Measurements from ENCODE around the gene SLC16A10.
"Not testable (repeated sequence)": the region's sequence is repeated elsewhere in the genome, so short reads cannot be mapped to it uniquely, and the experiment has no call there.

SLC16A10 gene

GRCh38 chr6:111250791-111251354 lies 163.6 kb downstream of the SLC16A10 start:
- FAIRE-seq: peak; percentile 5
- TF ChIP-seq TAF1 (IDR thresholded peaks at IDR 0.05; ENCODE audit: low read depth, low read length): no peak
- peak; percentile 88 for TF ChIP-seq SPI1 (IDR thresholded peaks at IDR 0.05; ENCODE audit: low read depth, low read length)
- TF ChIP-seq POLR2A (IDR thresholded peaks at IDR 0.05; ENCODE audit: low read depth, low read length): no peak
- DNase-seq (ENCODE audit: insufficient read length, low spot score): no peak

DNA sequence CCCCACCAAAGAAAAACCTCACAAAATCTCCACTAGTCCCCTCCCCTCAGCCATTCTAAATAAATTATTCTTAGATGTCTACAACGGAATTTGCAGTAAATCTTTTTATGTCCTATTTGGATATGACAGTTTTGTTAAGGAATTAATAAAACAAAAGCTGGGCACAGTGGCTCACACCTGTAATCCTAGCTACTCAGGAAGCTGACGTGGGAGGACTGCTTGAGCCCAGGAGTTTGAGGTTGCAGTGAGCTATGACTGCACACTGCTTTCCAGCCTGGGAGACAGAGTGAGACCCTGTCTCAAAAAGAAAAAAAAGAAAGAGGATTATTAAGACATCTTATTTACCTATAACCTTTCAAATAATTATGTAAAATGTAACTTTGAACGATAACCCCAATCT lies 165.4 kb downstream of the SLC16A10 start:
- no peak for FAIRE-seq

GRCh38 chr6:111254004-111254778 lies 166.9 kb downstream of the SLC16A10 start:
- FAIRE-seq: no peak
- DNase-seq (ENCODE audit: insufficient read length, low spot score): no peak
- TF ChIP-seq PAX5 (IDR thresholded peaks at IDR 0.05; ENCODE audit: insufficient read depth, low read length, severe bottlenecking) (no peak), SPI1 (IDR thresholded peaks at IDR 0.05; ENCODE audit: low read depth, low read length) (no peak), POU2F2 (IDR thresholded peaks at IDR 0.05; ENCODE audit: low read depth, low read length) (no peak), POLR2A (IDR thresholded peaks at IDR 0.05; ENCODE audit: low read depth, low read length) (no peak), POLR2AphosphoS5 (IDR thresholded peaks at IDR 0.05; ENCODE audit: low read depth, low read length) (no peak), TAF1 (IDR thresholded peaks at IDR 0.05; ENCODE audit: low read depth, low read length) (no peak)

More for the DNA sequence above, 165.4 kb downstream of the SLC16A10 start:
- DNase-seq (ENCODE audit: insufficient read length, low spot score): no peak
- TF ChIP-seq TAF1 (IDR thresholded peaks at IDR 0.05; ENCODE audit: low read depth, low read length): no peak
- no peak for TF ChIP-seq POLR2AphosphoS5 (IDR thresholded peaks at IDR 0.05; ENCODE audit: low read depth, low read length)
- TF ChIP-seq POLR2A (IDR thresholded peaks at IDR 0.05; ENCODE audit: low read depth, low read length): no peak
- no peak for TF ChIP-seq POU2F2 (IDR thresholded peaks at IDR 0.05; ENCODE audit: low read depth, low read length)
- TF ChIP-seq PAX5 (IDR thresholded peaks at IDR 0.05; ENCODE audit: insufficient read depth, low read length, severe bottlenecking): no peak
- no peak for TF ChIP-seq SPI1 (IDR thresholded peaks at IDR 0.05; ENCODE audit: low read depth, low read length)

DNA sequence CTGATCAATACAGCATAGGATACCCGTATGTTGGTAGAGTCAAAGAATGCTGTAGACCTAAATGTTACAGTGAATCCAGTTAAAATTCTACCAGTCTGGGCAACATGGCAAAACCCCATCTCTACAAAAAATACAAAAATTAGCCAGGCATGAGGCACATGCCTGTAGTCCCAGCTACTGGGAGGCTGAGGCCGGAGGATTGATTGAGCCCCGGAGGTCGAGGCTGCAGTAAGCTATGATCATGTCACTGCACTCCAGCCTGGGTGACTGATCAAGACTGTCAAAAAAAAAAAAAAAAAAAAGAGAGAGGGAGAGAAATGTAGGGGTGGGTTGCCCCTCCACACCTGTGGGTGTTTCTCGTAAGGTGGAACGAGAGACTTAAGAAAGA lies 167.5 kb downstream of the SLC16A10 start:
- no peak for TF ChIP-seq PAX5 (IDR thresholded peaks at IDR 0.05; ENCODE audit: insufficient read depth, low read length, severe bottlenecking)
- no peak for TF ChIP-seq TAF1 (IDR thresholded peaks at IDR 0.05; ENCODE audit: low read depth, low read length)
- TF ChIP-seq POLR2A (IDR thresholded peaks at IDR 0.05; ENCODE audit: low read depth, low read length): no peak
- no peak for TF ChIP-seq SPI1 (IDR thresholded peaks at IDR 0.05; ENCODE audit: low read depth, low read length)
- TF ChIP-seq POLR2AphosphoS5 (IDR thresholded peaks at IDR 0.05; ENCODE audit: low read depth, low read length): no peak
- no peak for TF ChIP-seq POU2F2 (IDR thresholded peaks at IDR 0.05; ENCODE audit: low read depth, low read length)
- DNase-seq (ENCODE audit: insufficient read length, low spot score): no peak
- FAIRE-seq: no peak

GRCh38 chr6:111255838-111256237 lies 168.5 kb downstream of the SLC16A10 start:
- not testable (repeated sequence) for FAIRE-seq; DNase-seq (ENCODE audit: insufficient read length, low spot score)

DNA sequence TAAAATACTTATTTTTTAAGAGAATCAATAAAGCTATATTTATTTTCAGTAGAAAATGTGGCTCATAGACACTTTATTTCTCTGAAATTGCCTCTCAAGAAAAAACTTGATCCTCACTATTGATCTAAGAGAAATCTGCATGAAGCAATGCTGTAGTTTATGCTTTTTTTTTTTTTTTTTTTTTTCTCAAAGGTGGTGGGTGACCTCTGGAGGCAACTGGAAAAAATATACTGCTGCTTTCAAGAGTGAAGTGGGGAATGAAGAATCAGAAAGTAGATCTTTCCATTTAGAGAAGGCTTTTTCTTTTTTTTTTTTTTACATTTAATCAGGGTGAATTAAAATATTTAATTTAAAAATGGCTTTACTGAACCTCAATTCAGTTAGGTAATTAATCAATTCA lies 169.3 kb downstream of the SLC16A10 start:
- FAIRE-seq: no peak
- no peak for TF ChIP-seq SPI1 (IDR thresholded peaks at IDR 0.05; ENCODE audit: low read depth, low read length)
- no peak for DNase-seq (ENCODE audit: insufficient read length, low spot score)

GRCh38 chr6:111258010-111258409 lies 170.7 kb downstream of the SLC16A10 start:
- TF ChIP-seq POLR2AphosphoS5 (IDR thresholded peaks at IDR 0.05; ENCODE audit: low read depth, low read length): no peak
- TF ChIP-seq PAX5 (IDR thresholded peaks at IDR 0.05; ENCODE audit: insufficient read depth, low read length, severe bottlenecking): no peak
- TF ChIP-seq SPI1 (IDR thresholded peaks at IDR 0.05; ENCODE audit: low read depth, low read length): no peak
- TF ChIP-seq POU2F2 (IDR thresholded peaks at IDR 0.05; ENCODE audit: low read depth, low read length): no peak
- FAIRE-seq: no peak
- no peak for DNase-seq (ENCODE audit: insufficient read length, low spot score)

DNA sequence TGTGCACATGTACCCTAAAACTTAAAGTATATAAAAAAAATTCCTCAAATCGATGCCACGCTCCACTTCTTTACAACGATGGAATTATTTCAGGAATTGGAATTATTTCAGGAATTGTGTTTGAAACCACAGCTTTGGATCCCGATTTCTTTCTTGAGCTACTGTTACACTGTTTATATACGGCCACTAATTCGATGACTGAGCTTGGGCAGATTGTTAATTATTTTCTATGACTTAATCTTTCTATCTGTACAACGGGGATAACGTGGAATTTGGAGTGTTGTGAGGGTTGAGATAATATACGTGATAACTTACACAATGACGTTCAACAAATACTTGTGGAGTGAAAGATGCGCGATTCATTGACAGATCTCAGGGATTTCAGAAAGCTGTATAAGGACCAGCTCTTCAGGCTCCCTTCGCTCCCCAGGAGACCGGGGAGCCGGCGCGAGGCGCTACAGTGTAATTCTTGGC lies 171.3 kb downstream of the SLC16A10 start:
- DNase-seq (ENCODE audit: insufficient read length, low spot score) (no peak), FAIRE-seq (no peak)
- no peak for TF ChIP-seq POLR2A (IDR thresholded peaks at IDR 0.05; ENCODE audit: low read depth, low read length)
- no peak for TF ChIP-seq POLR2AphosphoS5 (IDR thresholded peaks at IDR 0.05; ENCODE audit: low read depth, low read length)
- no peak for TF ChIP-seq POU2F2 (IDR thresholded peaks at IDR 0.05; ENCODE audit: low read depth, low read length)
- TF ChIP-seq SPI1 (IDR thresholded peaks at IDR 0.05; ENCODE audit: low read depth, low read length): no peak

DNA sequence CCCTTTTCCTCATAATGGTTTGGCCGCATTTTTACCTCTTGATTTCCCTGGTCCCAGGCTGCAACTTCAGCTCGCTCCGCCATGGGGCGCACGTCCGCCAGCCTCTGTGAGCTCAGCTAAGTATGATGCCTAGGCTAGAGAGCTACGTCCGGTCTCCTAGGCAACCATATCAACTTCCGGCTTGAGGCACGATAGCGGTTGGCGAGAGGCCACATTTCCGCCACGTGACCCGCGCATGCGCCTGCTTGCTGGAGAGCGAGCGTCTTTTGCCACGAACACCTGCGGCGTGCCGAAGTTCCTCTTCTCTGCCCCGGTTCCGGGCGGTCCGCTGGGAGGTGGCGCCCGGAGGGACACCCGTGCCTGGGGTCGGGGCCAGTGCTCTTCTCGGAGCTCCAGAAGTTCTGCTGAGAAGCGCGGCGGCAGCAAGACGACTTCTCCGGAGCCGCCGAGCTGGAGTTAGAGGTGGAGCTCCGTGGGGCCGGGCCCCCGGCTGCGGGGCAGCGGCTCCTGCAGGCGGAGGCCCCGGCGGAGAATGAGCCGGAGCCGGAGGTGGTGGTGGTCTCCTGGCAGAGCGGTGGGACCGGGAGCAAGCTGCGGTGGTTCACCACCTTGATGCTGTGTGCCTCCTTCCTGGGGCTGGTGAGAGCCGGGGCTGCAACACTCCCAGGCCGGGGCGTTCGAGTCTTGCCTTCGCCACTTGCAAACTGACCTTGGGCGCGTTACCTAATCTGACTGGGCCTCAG lies 172.0 kb downstream of the SLC16A10 start:
- peak; percentile 99 for FAIRE-seq
- DNase-seq (ENCODE audit: insufficient read length, low spot score): peak; percentile 91
- TF ChIP-seq SPI1 (IDR thresholded peaks at IDR 0.05; ENCODE audit: low read depth, low read length): peak; percentile 47
- peak; percentile 64 for TF ChIP-seq TAF1 (IDR thresholded peaks at IDR 0.05; ENCODE audit: low read depth, low read length)
- peak; percentile 75; the same call in 1 of the 2 replicates for TF ChIP-seq POU2F2 (IDR thresholded peaks at IDR 0.05; ENCODE audit: low read depth, low read length)
- no peak for TF ChIP-seq PAX5 (IDR thresholded peaks at IDR 0.05; ENCODE audit: insufficient read depth, low read length, severe bottlenecking)
- TF ChIP-seq POLR2AphosphoS5 (IDR thresholded peaks at IDR 0.05; ENCODE audit: low read depth, low read length): peak; percentile 84
- TF ChIP-seq POLR2A (IDR thresholded peaks at IDR 0.05; ENCODE audit: low read depth, low read length): peak; percentile 64
